HepG2 (cell line): ENCODE data around the gene TTC17. TPM values are rescaled to one million over a fixed set of nuclear protein-coding genes. Genes with fewer than 3 reads are reported as not detected.

Source experiments
- ATAC-seq: fragments of 200-7000 bp; cut with Tn5 transposase; 3 replicates; pipeline ENCODE4 v1.9.1; 2020; ENCODE audit warnings: mild to moderate bottlenecking, moderate library complexity
- BruUV-seq: library from RNA; stranded (reverse); fragments of 400-500 nt; replicated peaks from 2 replicates; lab custom pipeline; 2021; lab: Mats Ljungman, UMichigan
- CTCF ChIA-PET: fragments of 300-600 bp; formaldehyde crosslinking; extraction: SDS; loops from one replicate; lab custom pipeline; 2021; ENCODE audit warnings: low total read pairs, inconsistent platforms, low intra/inter-chr PET ratio; lab: Yijun Ruan, JAX
- POLR2A ChIA-PET: fragments of 350-600 bp; sonication (Branson Sonifier 250); formaldehyde crosslinking; loops from one replicate; lab custom pipeline; 2020; ENCODE audit warnings: antibody characterized with exemption, inconsistent platforms; lab: Yijun Ruan, JAX
- DNase-seq: peaks from one replicate; pipeline ENCODE4 v3.0.0-alpha.2; 2015; ENCODE audit warnings: low spot score
- FAIRE-seq: peaks from 3 replicates; lab custom pipeline; 2011; peaks lifted over from hg19 to GRCh38; lab: Jason Lieb, UNC
- H2AFZ ChIP-seq: one replicate; pipeline ENCODE4 v1.6.1; 2011; ENCODE audit warnings: low read length, inconsistent platforms
- H3K27ac ChIP-seq: fragments of 300-600 bp; 3 replicates; pipeline ENCODE4 v1.8.0; 2011; ENCODE audit warnings: mixed run types, mild to moderate bottlenecking, mixed read lengths, low read length, inconsistent platforms; ENCODE audit not compliant: insufficient read depth; ENCODE audit errors: extremely low read length
- H3K27me3 ChIP-seq, 2 experiments: fragments of 200-600 bp in 1 of 2; 2 replicates in 1 of 2; 3 replicates in 1 of 2; pipeline versions ENCODE4 v1.6.0 to v1.8.0; 2011; ENCODE audit warnings: low read length in 2 of 2, mild to moderate bottlenecking in 2 of 2, moderate library complexity in 2 of 2, inconsistent platforms in 1 of 2; ENCODE audit not compliant: insufficient read depth in 2 of 2, control insufficient read depth in 1 of 2
- H3K36me3 ChIP-seq, 2 experiments: fragments of 200-600 bp in 1 of 2; replicated peaks in 1 of 2; 2 replicates in 1 of 2; 3 replicates in 1 of 2; pipeline versions ENCODE4 v1.5.1 to v1.8.0; 2011; ENCODE audit warnings: low read length in 2 of 2, inconsistent platforms in 1 of 2; ENCODE audit not compliant: insufficient read depth in 2 of 2, control insufficient read depth in 1 of 2
- H3K4me1 ChIP-seq: 2 replicates; pipeline ENCODE4 v1.5.1; 2012; ENCODE audit warnings: low read length, inconsistent platforms; ENCODE audit not compliant: insufficient read depth
- H3K4me2 ChIP-seq: 2 replicates; pipeline ENCODE4 v1.6.0; 2011; ENCODE audit warnings: low read depth, low read length, inconsistent platforms
- H3K4me3 ChIP-seq, 3 experiments: fragments of 200-600 bp in 1 of 3; sonication (generic), shearing (Covaris generic) in 1 of 3; replicated peaks in 1 of 3; 2 replicates each; pipeline ENCODE4 v1.5.1; 2011 to 2016; ENCODE audit warnings: low read length in 3 of 3, inconsistent platforms in 2 of 3, low read depth in 2 of 3, mild to moderate bottlenecking in 2 of 3, control low read depth in 1 of 3, mixed read lengths in 1 of 3; ENCODE audit not compliant: insufficient read depth in 1 of 3
- H3K79me2 ChIP-seq: one replicate; pipeline ENCODE4 v1.6.1; 2011; ENCODE audit warnings: low read length, inconsistent platforms; ENCODE audit not compliant: insufficient read depth
- H3K9ac ChIP-seq: 2 replicates; pipeline ENCODE4 v1.6.0; 2011; ENCODE audit warnings: mild to moderate bottlenecking, low read depth, low read length, inconsistent platforms; ENCODE audit not compliant: insufficient read depth
- H3K9me3 ChIP-seq: 2 replicates; pipeline ENCODE4 v1.5.1; 2012; ENCODE audit warnings: mild to moderate bottlenecking, low read length
- H4K20me1 ChIP-seq: 2 replicates; pipeline ENCODE4 v1.6.0; 2011; ENCODE audit warnings: inconsistent platforms, mild to moderate bottlenecking, low read length, moderate library complexity; ENCODE audit not compliant: insufficient read depth
- CBFB ChIP-seq: sonication (generic); formaldehyde crosslinking; IDR thresholded peaks from 2 replicates; pipeline ENCODE4 v1.4.0; 2020; ENCODE audit warnings: missing genetic modification reagents
- RBFOX2 ChIP-seq: fragments of 200-400 bp; formaldehyde crosslinking; IDR thresholded peaks from 2 replicates; pipeline ENCODE4 v1.6.1; 2017; ENCODE audit warnings: low read depth, mild to moderate bottlenecking, low read length
- TEAD3 ChIP-seq: optimal IDR thresholded peaks from 2 replicates; pipeline ENCODE3; 2016; ENCODE audit warnings: borderline replicate concordance
- ZFP36 ChIP-seq: fragments of 150-350 bp; IDR thresholded peaks from 2 replicates; pipeline ENCODE4 v1.6.1; 2018; ENCODE audit warnings: borderline replicate concordance, low read length, low read depth; ENCODE audit not compliant: partially characterized antibody
- ZHX2 ChIP-seq, 2 experiments: sonication (generic) in 1 of 2; formaldehyde crosslinking in 1 of 2; IDR thresholded peaks; 2 replicates each; pipeline versions ENCODE4 v1.6.1 to v1.9.0; 2014 to 2022; ENCODE audit warnings: antibody characterized with exemption in 1 of 2, borderline replicate concordance in 1 of 2, inconsistent platforms in 1 of 2, low read depth in 1 of 2, missing genetic modification reagents in 1 of 2
- ZNF567 ChIP-seq: sonication (generic); formaldehyde crosslinking; IDR thresholded peaks from 2 replicates; pipeline ENCODE4 v1.8.1; 2023; ENCODE audit warnings: mild to moderate bottlenecking, missing genetic modification reagents, borderline replicate concordance
- ZNF572 ChIP-seq: sonication (generic); formaldehyde crosslinking; IDR thresholded peaks from 2 replicates; pipeline ENCODE4 v1.5.1; 2020; ENCODE audit warnings: mild to moderate bottlenecking, missing genetic modification reagents
- ZSCAN20 ChIP-seq: sonication (generic); formaldehyde crosslinking; IDR thresholded peaks from 2 replicates; pipeline ENCODE4 v1.4.0; 2020; ENCODE audit warnings: missing genetic modification reagents, mild to moderate bottlenecking, borderline replicate concordance
- in situ Hi-C: cut with HindIII; loops from 2 replicates; pipeline ENCODE4 v1.10.0; 2017; ENCODE audit warnings: low pct_unique_long_range_greater_than_20kb; ENCODE audit not compliant: extremely low pct_ligation_motif_present
- intact Hi-C: fragments of 100-400 bp; cut with micrococcal nuclease; formaldehyde crosslinking; loops from one replicate; pipeline ENCODE4 v1.10.0; 2022; ENCODE audit not compliant: unreplicated experiment
- polyA plus RNA-seq, 8 experiments: library from polyadenylated mRNA; depleted of rRNA in 3 of 8; stranded (reverse) in 7 of 8; unstranded in 1 of 8; fragments of >200 nt; fragmentation: Illumina TruSeq in 4 of 8; extraction: Trizol in 4 of 8; gene quantifications; 2 replicates each; pipeline versions ENCODE4 v1.2.1 to v1.2.3, GENCODE V29; 2011 to 2016; ENCODE audit warnings: low read depth in 4 of 8, missing spikeins in 1 of 8, mixed read lengths in 1 of 8; ENCODE audit not compliant: insufficient read depth in 1 of 8
- total RNA-seq, 5 experiments: library from RNA; depleted of rRNA; stranded (reverse); fragments of >200 nt; fragmentation: Illumina TruSeq; extraction: Trizol; gene quantifications; 2 replicates each; pipeline ENCODE4 v1.2.3, GENCODE V29; 2016; ENCODE audit warnings: low read depth in 1 of 5
- TF ChIP-seq, protein P1 (sequence below): sonication (generic); formaldehyde crosslinking; IDR thresholded peaks from 2 replicates; pipeline ENCODE4 v1.4.0; 2020; ENCODE audit warnings: mild to moderate bottlenecking, missing genetic modification reagents
- TF ChIP-seq, protein P2 (sequence below): sonication (generic); formaldehyde crosslinking; IDR thresholded peaks from 2 replicates; pipeline ENCODE4 v1.4.0; 2020; ENCODE audit warnings: missing genetic modification reagents, borderline replicate concordance

The TTC17 gene
- total and polyA plus RNA-seq, 2 of the 13 experiments (the other 11 are each of a cell fraction or from before 2014, with no cell fraction given), result 55.9 to 99.7 TPM

- no peak overlapping the region for H3K4me3 ChIP-seq
- no peaks in the 10 kb centered on the region for H3K9me3 ChIP-seq
- FAIRE-seq (no peak), ATAC-seq (no peak), DNase-seq (no peak)
- no peaks in the 10 kb centered on the region for H3K4me1 ChIP-seq
- no peaks in the 10 kb centered on the region for H3K79me2 ChIP-seq
- no peaks in the 10 kb centered on the region for H4K20me1 ChIP-seq
- ChIA-PET CTCF (no interaction called here), POLR2A (no interaction called here)
- no TSS peak for BruUV-seq
- H2AFZ ChIP-seq, result no peak overlapping the region
- no peak overlapping the region for H3K4me2 ChIP-seq
- H3K9ac ChIP-seq, result no peak overlapping the region
- intact Hi-C loops, result no loop called here
- no peak overlapping the region for H3K27ac ChIP-seq
- H3K27me3 ChIP-seq, result no peaks in the 10 kb centered on the region
- TF ChIP-seq ZHX2 (IDR thresholded peaks at IDR 0.05; ENCODE audit: low read depth) (no peak), ZHX2 (CRISPR knock-in tag; IDR thresholded peaks at IDR 0.05; ENCODE audit: borderline replicate concordance) (no peak), ZNF567 (CRISPR knock-in tag) (no peak), RBFOX2 (no peak), CBFB (CRISPR knock-in tag) (no peak), ZNF572 (CRISPR knock-in tag) (no peak), ZSCAN20 (CRISPR knock-in tag) (no peak), TEAD3 (CRISPR knock-in tag) (no peak), ZFP36 (no peak)
- TF ChIP-seq, protein P1, sequence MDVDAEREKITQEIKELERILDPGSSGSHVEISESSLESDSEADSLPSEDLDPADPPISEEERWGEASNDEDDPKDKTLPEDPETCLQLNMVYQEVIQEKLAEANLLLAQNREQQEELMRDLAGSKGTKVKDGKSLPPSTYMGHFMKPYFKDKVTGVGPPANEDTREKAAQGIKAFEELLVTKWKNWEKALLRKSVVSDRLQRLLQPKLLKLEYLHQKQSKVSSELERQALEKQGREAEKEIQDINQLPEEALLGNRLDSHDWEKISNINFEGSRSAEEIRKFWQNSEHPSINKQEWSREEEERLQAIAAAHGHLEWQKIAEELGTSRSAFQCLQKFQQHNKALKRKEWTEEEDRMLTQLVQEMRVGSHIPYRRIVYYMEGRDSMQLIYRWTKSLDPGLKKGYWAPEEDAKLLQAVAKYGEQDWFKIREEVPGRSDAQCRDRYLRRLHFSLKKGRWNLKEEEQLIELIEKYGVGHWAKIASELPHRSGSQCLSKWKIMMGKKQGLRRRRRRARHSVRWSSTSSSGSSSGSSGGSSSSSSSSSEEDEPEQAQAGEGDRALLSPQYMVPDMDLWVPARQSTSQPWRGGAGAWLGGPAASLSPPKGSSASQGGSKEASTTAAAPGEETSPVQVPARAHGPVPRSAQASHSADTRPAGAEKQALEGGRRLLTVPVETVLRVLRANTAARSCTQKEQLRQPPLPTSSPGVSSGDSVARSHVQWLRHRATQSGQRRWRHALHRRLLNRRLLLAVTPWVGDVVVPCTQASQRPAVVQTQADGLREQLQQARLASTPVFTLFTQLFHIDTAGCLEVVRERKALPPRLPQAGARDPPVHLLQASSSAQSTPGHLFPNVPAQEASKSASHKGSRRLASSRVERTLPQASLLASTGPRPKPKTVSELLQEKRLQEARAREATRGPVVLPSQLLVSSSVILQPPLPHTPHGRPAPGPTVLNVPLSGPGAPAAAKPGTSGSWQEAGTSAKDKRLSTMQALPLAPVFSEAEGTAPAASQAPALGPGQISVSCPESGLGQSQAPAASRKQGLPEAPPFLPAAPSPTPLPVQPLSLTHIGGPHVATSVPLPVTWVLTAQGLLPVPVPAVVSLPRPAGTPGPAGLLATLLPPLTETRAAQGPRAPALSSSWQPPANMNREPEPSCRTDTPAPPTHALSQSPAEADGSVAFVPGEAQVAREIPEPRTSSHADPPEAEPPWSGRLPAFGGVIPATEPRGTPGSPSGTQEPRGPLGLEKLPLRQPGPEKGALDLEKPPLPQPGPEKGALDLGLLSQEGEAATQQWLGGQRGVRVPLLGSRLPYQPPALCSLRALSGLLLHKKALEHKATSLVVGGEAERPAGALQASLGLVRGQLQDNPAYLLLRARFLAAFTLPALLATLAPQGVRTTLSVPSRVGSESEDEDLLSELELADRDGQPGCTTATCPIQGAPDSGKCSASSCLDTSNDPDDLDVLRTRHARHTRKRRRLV, result no peak
- TF ChIP-seq, protein P2, sequence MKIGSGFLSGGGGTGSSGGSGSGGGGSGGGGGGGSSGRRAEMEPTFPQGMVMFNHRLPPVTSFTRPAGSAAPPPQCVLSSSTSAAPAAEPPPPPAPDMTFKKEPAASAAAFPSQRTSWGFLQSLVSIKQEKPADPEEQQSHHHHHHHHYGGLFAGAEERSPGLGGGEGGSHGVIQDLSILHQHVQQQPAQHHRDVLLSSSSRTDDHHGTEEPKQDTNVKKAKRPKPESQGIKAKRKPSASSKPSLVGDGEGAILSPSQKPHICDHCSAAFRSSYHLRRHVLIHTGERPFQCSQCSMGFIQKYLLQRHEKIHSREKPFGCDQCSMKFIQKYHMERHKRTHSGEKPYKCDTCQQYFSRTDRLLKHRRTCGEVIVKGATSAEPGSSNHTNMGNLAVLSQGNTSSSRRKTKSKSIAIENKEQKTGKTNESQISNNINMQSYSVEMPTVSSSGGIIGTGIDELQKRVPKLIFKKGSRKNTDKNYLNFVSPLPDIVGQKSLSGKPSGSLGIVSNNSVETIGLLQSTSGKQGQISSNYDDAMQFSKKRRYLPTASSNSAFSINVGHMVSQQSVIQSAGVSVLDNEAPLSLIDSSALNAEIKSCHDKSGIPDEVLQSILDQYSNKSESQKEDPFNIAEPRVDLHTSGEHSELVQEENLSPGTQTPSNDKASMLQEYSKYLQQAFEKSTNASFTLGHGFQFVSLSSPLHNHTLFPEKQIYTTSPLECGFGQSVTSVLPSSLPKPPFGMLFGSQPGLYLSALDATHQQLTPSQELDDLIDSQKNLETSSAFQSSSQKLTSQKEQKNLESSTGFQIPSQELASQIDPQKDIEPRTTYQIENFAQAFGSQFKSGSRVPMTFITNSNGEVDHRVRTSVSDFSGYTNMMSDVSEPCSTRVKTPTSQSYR, result no peak
- TF ChIP-seq, all 625 proteins: peak for 0
- in situ Hi-C loops, result no loop called here
- peaks cover 6 to 42% of the 10 kb centered on the region in 2 experiments for H3K36me3 ChIP-seq
Observed at GRCh38 chr11:43341159-43341558, 17.6 kb upstream of the TTC17 start.
